A673 (cell line): ENCODE results near the gene EIPR1.

Source experiments
- EZH2 ChIP-seq: fragments of 200-600 bp; sonication (generic); IDR thresholded peaks from 2 replicates; pipeline ENCODE4 v1.6.1; 2017; ENCODE audit warnings: borderline replicate concordance, low read depth, mild to moderate bottlenecking, mixed read lengths, antibody characterized with exemption, low read length; ENCODE audit not compliant: poor library complexity, severe bottlenecking
- TF ChIP-seq, protein P1 (sequence below): fragments of 300-800, 200-600 bp; sonication (generic); conservative IDR thresholded peaks from 2 replicates; pipeline ENCODE4 v1.5.1; 2017; ENCODE audit warnings: low read depth, mild to moderate bottlenecking, antibody characterized with exemption, low read length, moderate library complexity, mixed read lengths

DNA sequence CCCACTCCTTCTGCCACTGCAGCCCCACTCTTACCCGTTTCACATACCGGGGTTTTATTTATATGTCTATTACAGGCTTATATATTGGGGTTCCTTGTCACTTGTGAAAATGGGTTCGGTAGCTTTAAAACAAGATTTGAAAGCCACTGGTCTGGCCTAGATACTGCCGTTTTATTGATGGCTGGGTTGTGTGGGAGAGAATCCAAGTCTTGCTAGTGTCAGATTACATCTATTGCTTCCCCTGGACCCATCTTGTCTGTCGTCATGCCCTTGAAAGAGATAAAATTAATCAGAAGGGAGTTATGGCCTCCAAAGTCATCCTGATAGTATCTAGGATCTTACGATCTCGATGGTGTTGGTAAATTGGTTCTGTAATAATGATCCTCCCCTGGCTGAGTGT, 79.4 kb downstream of the EIPR1 start:
- TF ChIP-seq, protein P1, sequence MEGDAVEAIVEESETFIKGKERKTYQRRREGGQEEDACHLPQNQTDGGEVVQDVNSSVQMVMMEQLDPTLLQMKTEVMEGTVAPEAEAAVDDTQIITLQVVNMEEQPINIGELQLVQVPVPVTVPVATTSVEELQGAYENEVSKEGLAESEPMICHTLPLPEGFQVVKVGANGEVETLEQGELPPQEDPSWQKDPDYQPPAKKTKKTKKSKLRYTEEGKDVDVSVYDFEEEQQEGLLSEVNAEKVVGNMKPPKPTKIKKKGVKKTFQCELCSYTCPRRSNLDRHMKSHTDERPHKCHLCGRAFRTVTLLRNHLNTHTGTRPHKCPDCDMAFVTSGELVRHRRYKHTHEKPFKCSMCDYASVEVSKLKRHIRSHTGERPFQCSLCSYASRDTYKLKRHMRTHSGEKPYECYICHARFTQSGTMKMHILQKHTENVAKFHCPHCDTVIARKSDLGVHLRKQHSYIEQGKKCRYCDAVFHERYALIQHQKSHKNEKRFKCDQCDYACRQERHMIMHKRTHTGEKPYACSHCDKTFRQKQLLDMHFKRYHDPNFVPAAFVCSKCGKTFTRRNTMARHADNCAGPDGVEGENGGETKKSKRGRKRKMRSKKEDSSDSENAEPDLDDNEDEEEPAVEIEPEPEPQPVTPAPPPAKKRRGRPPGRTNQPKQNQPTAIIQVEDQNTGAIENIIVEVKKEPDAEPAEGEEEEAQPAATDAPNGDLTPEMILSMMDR = no peak
- TF ChIP-seq EZH2 = no peak
